ENCODE data around the gene FLVCR2. TPM values are rescaled to one million over a fixed set of nuclear protein-coding genes. Genes with fewer than 3 reads are reported as not detected.

The FLVCR2 gene
- total RNA-seq, 2 donors from 2014 or later, result 6.2 to 8.3 TPM

DNA sequence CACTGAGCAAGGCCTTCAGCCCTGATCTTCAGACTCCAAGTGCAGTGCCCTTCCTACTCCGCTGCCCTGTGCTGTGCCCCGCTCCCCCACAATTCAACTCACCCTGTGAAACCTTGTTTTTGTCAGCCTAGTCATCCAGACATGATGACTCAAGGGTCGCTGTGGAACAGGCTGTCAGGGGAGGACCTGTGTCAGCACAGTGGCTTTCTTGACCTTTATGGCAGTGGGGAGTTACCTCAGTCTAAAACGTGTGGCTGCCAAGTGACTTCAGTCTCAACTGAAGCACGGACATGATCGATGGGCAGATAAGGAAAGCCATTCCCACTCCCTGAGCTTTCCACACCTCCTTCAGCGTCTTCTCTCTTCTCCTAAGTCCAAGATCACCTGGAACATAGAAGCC is 16.3 kb upstream of the FLVCR2 start:
- ATAC-seq (ENCODE audit: insufficient number of reproducible peaks, low FRiP score, low read depth), result no peak

DNA sequence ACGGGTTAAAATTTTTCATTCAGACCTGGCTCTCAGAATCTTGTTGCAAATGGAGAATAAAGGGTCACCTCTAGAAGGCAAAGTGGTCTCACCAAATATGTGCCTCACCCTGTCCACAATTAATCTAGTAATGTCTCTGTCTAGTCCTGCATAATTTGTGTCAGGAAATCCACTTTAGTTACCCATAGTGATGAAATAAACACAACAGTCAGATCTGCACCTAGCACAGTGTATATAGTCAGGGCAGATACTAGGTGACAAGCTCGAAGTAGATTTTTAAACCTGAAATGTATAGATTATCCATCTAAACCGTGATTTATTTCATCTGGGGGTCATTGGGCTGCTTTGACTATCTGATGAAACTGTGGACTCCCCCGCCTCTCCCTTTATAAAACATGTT is 15.9 kb upstream of the FLVCR2 start:
- Histone ChIP-seq H3K27ac (no peak overlapping the region), H3K4me1 (ENCODE audit: control insufficient read depth in 1 of 2, low read depth in 2 of 2) (no peaks in the 10 kb centered on the region), H3K4me3 (no peak overlapping the region), H3K27me3 (replicated peaks; ENCODE audit: insufficient read depth) (no peaks in the 10 kb centered on the region), H3K9me3 (no peaks in the 10 kb centered on the region), H3K36me3 (no peaks in the 10 kb centered on the region)
- TF ChIP-seq, protein P1, sequence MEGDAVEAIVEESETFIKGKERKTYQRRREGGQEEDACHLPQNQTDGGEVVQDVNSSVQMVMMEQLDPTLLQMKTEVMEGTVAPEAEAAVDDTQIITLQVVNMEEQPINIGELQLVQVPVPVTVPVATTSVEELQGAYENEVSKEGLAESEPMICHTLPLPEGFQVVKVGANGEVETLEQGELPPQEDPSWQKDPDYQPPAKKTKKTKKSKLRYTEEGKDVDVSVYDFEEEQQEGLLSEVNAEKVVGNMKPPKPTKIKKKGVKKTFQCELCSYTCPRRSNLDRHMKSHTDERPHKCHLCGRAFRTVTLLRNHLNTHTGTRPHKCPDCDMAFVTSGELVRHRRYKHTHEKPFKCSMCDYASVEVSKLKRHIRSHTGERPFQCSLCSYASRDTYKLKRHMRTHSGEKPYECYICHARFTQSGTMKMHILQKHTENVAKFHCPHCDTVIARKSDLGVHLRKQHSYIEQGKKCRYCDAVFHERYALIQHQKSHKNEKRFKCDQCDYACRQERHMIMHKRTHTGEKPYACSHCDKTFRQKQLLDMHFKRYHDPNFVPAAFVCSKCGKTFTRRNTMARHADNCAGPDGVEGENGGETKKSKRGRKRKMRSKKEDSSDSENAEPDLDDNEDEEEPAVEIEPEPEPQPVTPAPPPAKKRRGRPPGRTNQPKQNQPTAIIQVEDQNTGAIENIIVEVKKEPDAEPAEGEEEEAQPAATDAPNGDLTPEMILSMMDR (IDR thresholded peaks at IDR 0.05), result no peak
- no peak for ATAC-seq (ENCODE audit: insufficient number of reproducible peaks, low FRiP score, low read depth)
- no peak for DNase-seq (ENCODE audit: low spot score)

More for the DNA sequence above, 16.3 kb upstream of the FLVCR2 start:
- Histone ChIP-seq H3K4me3 (no peak overlapping the region), H3K4me1 (ENCODE audit: control insufficient read depth in 1 of 2, low read depth in 2 of 2) (no peaks in the 10 kb centered on the region), H3K27ac (no peak overlapping the region), H3K9me3 (no peaks in the 10 kb centered on the region), H3K27me3 (replicated peaks; ENCODE audit: insufficient read depth) (no peaks in the 10 kb centered on the region), H3K36me3 (no peaks in the 10 kb centered on the region)
- no peak for DNase-seq (ENCODE audit: low spot score)
- TF ChIP-seq, protein P1 (IDR thresholded peaks at IDR 0.05), result no peak

DNA sequence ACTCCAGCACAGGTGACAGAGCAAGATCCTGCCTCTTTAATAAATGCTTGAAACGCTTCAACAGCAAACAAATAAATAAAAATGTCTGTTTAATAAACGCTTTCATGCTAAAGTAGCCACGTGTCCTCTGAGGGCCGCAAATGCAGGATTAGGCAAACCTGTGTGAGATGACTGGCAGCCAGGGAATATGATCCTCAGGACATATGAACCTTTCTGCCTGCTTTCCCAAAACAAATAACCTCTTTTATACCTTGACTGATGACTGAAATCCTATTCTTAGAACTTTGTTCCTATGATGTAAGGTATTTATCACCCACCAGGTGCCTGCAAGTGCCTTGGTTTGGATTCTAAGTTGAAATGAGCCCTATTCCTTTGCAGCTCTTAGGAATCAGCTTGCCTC is 14.5 kb upstream of the FLVCR2 start:
- H3K4me3 ChIP-seq, result no peak overlapping the region
- H3K27ac ChIP-seq, result no peak overlapping the region
- no peak for DNase-seq (ENCODE audit: low spot score)
- no peak for ATAC-seq (ENCODE audit: insufficient number of reproducible peaks, low FRiP score, low read depth)
- H3K4me1 ChIP-seq (ENCODE audit: control insufficient read depth in 1 of 2, low read depth in 2 of 2), result no peaks in the 10 kb centered on the region
- no peaks in the 10 kb centered on the region for H3K36me3 ChIP-seq
- no peaks in the 10 kb centered on the region for H3K27me3 ChIP-seq (replicated peaks; ENCODE audit: insufficient read depth)
- no peaks in the 10 kb centered on the region for H3K9me3 ChIP-seq
- TF ChIP-seq, protein P1 (IDR thresholded peaks at IDR 0.05), result no peak

DNA sequence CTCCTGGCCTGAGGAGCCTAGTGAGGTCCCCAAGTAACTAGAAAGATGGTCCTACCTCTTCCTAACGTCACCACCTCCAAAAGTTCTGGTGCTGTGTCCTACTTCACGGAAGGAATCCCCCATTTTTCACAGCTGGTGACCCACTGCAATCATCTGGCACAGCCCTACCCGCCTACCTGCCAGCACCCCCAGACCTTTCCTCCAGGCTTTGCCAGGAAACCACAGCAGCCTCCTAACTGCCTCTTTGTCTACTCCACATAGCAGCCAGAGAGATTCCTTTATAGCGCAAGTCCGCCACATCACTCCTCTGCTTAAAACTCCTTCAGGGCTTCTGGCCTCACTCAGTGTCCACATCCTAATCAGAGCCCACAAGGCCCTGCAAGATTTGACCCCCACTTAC is 13.4 kb upstream of the FLVCR2 start:
- no peaks in the 10 kb centered on the region for H3K9me3 ChIP-seq
- ATAC-seq (ENCODE audit: insufficient number of reproducible peaks, low FRiP score, low read depth) (no peak), DNase-seq (ENCODE audit: low spot score) (no peak)
- no peak overlapping the region for H3K4me3 ChIP-seq
- H3K27ac ChIP-seq, result no peak overlapping the region
- no peaks in the 10 kb centered on the region for H3K4me1 ChIP-seq (ENCODE audit: control insufficient read depth in 1 of 2, low read depth in 2 of 2)
- no peaks in the 10 kb centered on the region for H3K27me3 ChIP-seq (replicated peaks; ENCODE audit: insufficient read depth)
- TF ChIP-seq, protein P1 (IDR thresholded peaks at IDR 0.05), result no peak
- H3K36me3 ChIP-seq, result no peaks in the 10 kb centered on the region

DNA sequence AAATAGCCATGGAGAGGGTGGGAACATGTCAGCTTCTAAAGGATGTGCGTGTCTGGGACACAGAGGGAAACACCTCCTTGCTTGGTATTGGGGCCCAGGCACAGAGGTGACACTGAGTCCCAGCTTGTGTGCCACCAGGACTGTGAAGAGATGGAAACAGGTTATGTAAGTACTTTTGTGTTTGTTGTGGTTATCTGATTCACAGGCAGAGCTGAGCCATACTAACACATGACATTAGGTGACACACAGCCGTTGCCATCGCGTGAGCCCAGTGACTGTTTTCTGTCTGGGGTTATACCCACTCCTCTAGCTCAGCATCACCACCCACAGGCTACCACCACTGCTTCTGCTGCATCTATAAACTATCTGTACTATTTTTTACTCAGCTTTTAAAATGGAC is 12.1 kb upstream of the FLVCR2 start:
- no peak for DNase-seq (ENCODE audit: low spot score)
- no peak overlapping the region for H3K27ac ChIP-seq
- TF ChIP-seq, protein P1 (IDR thresholded peaks at IDR 0.05), result no peak
- no peaks in the 10 kb centered on the region for H3K4me1 ChIP-seq (ENCODE audit: control insufficient read depth in 1 of 2, low read depth in 2 of 2)
- H3K4me3 ChIP-seq, result no peak overlapping the region
- no peaks in the 10 kb centered on the region for H3K9me3 ChIP-seq
- no peaks in the 10 kb centered on the region for H3K27me3 ChIP-seq (replicated peaks; ENCODE audit: insufficient read depth)
- no peaks in the 10 kb centered on the region for H3K36me3 ChIP-seq
- ATAC-seq (ENCODE audit: insufficient number of reproducible peaks, low FRiP score, low read depth), result no peak
